Mesenteric fat pad (tissue), 1 donor: ENCODE results near the gene ACVR1B. TPM values are rescaled to one million over a fixed set of nuclear protein-coding genes. Genes with fewer than 3 reads are reported as not detected.

ENCODE experiments used
- DNase-seq: peaks from one replicate; pipeline ENCODE4 v3.0.0-alpha.2; 2020; ENCODE audit warnings: low spot score
- total RNA-seq: library from RNA; stranded (reverse); fragmentation: NEBNext Ultra II Directional; extraction: Animal tissue kit (Norgen Biotek cat#: 25700); gene quantifications from one replicate; pipeline ENCODE4 v1.2.1, GENCODE V29; 2021
- donor health status: DM: yes; HTN: yes; CAD: no.

ACVR1B gene
- total RNA-seq, 1 donor from 2014 or later: 40.9 TPM

GRCh38 chr12:52003591-52003990 is 52.1 kb downstream of the ACVR1B start:
- no peak for DNase-seq

GRCh38 chr12:52004042-52004648 is 52.6 kb downstream of the ACVR1B start:
- DNase-seq: no peak

- no peak for DNase-seq
These were observed 53.9 kb downstream of the ACVR1B start for GRCh38 chr12:52005218-52005902.

- no peak for DNase-seq
These were observed 54.6 kb downstream of the ACVR1B start for GRCh38 chr12:52005903-52006703.

GRCh38 chr12:52006726-52007157 is 55.2 kb downstream of the ACVR1B start, which contains the start of gene TAMALIN:
TSS of gene TAMALIN (plus strand) at chr12:52006946. CDS start at chr12:52007020, 74 bp downstream.
- peak; percentile 94 for DNase-seq

- no peak for DNase-seq
These were observed 55.8 kb downstream of the ACVR1B start for GRCh38 chr12:52007158-52007921.

- DNase-seq: no peak
These were observed 56.5 kb downstream of the ACVR1B start for GRCh38 chr12:52007982-52008510.

- no peak for DNase-seq
These were observed 57.7 kb downstream of the ACVR1B start for GRCh38 chr12:52009081-52009751.

GRCh38 chr12:52010152-52010622 is 58.7 kb downstream of the ACVR1B start:
- no peak for DNase-seq

GRCh38 chr12:52010692-52011601 is 59.4 kb downstream of the ACVR1B start:
- no peak for DNase-seq

- DNase-seq: no peak
These were observed 60.2 kb downstream of the ACVR1B start for GRCh38 chr12:52011602-52012214.

GRCh38 chr12:52013626-52014310 is 62.3 kb downstream of the ACVR1B start:
- no peak for DNase-seq

GRCh38 chr12:52014567-52015530 is 63.4 kb downstream of the ACVR1B start:
- no peak for DNase-seq

- DNase-seq: no peak
These were observed 64.1 kb downstream of the ACVR1B start for GRCh38 chr12:52015532-52016041.

- no peak for DNase-seq
These were observed 67.1 kb downstream of the ACVR1B start for GRCh38 chr12:52018433-52019112.

GRCh38 chr12:52019113-52019770 is 67.7 kb downstream of the ACVR1B start:
- DNase-seq: no peak
